ENCODE measurements around the gene GRIN2B.

GRIN2B gene

DNA sequence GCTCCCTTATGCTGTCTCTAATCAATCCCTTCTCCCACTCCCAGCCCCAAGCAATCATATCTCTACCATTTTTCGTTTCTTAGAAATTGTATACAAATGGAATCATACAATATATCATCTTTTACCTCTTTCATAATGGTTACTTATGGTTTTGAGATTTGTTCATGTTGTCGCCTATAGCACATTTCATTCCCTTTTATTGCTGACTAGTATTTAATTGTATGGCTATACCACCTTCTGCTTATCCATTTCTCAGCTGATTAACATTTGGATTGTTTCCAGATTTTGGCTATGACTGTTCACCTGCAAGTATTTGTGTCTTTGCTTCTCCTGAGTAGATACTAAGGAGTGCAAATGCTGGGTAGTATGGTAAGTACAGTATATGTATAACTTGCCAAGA, 36.7 kb upstream of the GRIN2B start:
- no peak for TF ChIP-seq EZH2phosphoT487 (IDR thresholded peaks at IDR 0.05; ENCODE audit: low read length)
- no peak for TF ChIP-seq CTCF (IDR thresholded peaks at IDR 0.05; ENCODE audit: low read length)
- no peak for TF ChIP-seq EZH2 (optimal IDR thresholded peaks at IDR 0.05; ENCODE audit: low read depth, low read length)
- no peaks in the 10 kb centered on the region for H3K4me1 ChIP-seq (ENCODE audit: low read length)
- H3K9ac ChIP-seq (ENCODE audit: low read length): no peak overlapping the region
- no peaks in the 10 kb centered on the region for H3K79me2 ChIP-seq (ENCODE audit: low read length)
- H3K9me2 ChIP-seq (replicated peaks; ENCODE audit: insufficient read depth, low read length): no peaks in the 10 kb centered on the region
- H4K20me1 ChIP-seq (ENCODE audit: insufficient read depth, low read length): no peaks in the 10 kb centered on the region
- H3K9me3 ChIP-seq (replicated peaks; ENCODE audit: insufficient read depth, low read length): no peaks in the 10 kb centered on the region
- no peak overlapping the region for H3K4me2 ChIP-seq (ENCODE audit: low read depth, low read length)
- no peaks in the 10 kb centered on the region for H3F3A ChIP-seq (ENCODE audit: insufficient read depth, low read length)
- no peak overlapping the region for H3K27ac ChIP-seq (ENCODE audit: low read length)
- no peak overlapping the region for H3K4me3 ChIP-seq (ENCODE audit: low read length)
- DNase-seq: no peak
- no peaks in the 10 kb centered on the region for H3K27me3 ChIP-seq (replicated peaks; ENCODE audit: insufficient read depth, low read length)
- H3K36me3 ChIP-seq (replicated peaks; ENCODE audit: insufficient read depth, low read length): no peaks in the 10 kb centered on the region
- no peak overlapping the region for H2AFZ ChIP-seq (ENCODE audit: low read length)

- no peak for DNase-seq
- Histone ChIP-seq H4K20me1 (ENCODE audit: insufficient read depth, low read length) (no peaks in the 10 kb centered on the region; the same call in 1 of the 2 replicates), H3K9ac (ENCODE audit: low read length) (no peak overlapping the region), H3F3A (ENCODE audit: insufficient read depth, low read length) (no peaks in the 10 kb centered on the region), H3K9me3 (replicated peaks; ENCODE audit: insufficient read depth, low read length) (no peaks in the 10 kb centered on the region), H3K4me2 (ENCODE audit: low read depth, low read length) (no peak overlapping the region), H3K9me2 (replicated peaks; ENCODE audit: insufficient read depth, low read length) (no peaks in the 10 kb centered on the region), H3K27ac (ENCODE audit: low read length) (no peak overlapping the region), H3K79me2 (ENCODE audit: low read length) (no peaks in the 10 kb centered on the region), H3K36me3 (replicated peaks; ENCODE audit: insufficient read depth, low read length) (no peaks in the 10 kb centered on the region), H3K4me3 (ENCODE audit: low read length) (no peak overlapping the region), H2AFZ (ENCODE audit: low read length) (no peak overlapping the region), H3K27me3 (replicated peaks; ENCODE audit: insufficient read depth, low read length) (no peaks in the 10 kb centered on the region), H3K4me1 (ENCODE audit: low read length) (no peaks in the 10 kb centered on the region)
- TF ChIP-seq EZH2 (optimal IDR thresholded peaks at IDR 0.05; ENCODE audit: low read depth, low read length) (no peak), EZH2phosphoT487 (IDR thresholded peaks at IDR 0.05; ENCODE audit: low read length) (no peak), CTCF (IDR thresholded peaks at IDR 0.05; ENCODE audit: low read length) (no peak)
Measured at GRCh38 chr12:14010989-14011388, 29.6 kb upstream of the GRIN2B start.

GRCh38 chr12:14007639-14008038, 26.2 kb upstream of the GRIN2B start:
- Histone ChIP-seq H3K27me3 (replicated peaks; ENCODE audit: insufficient read depth, low read length) (no peaks in the 10 kb centered on the region), H3K27ac (ENCODE audit: low read length) (no peak overlapping the region), H3K9me2 (replicated peaks; ENCODE audit: insufficient read depth, low read length) (no peaks in the 10 kb centered on the region), H3K4me1 (ENCODE audit: low read length) (no peaks in the 10 kb centered on the region), H3K79me2 (ENCODE audit: low read length) (no peaks in the 10 kb centered on the region), H3K9ac (ENCODE audit: low read length) (no peak overlapping the region), H3K36me3 (replicated peaks; ENCODE audit: insufficient read depth, low read length) (no peaks in the 10 kb centered on the region), H3F3A (ENCODE audit: insufficient read depth, low read length) (no peaks in the 10 kb centered on the region), H4K20me1 (ENCODE audit: insufficient read depth, low read length) (no peaks in the 10 kb centered on the region; the same call in 1 of the 2 replicates), H3K9me3 (replicated peaks; ENCODE audit: insufficient read depth, low read length) (no peaks in the 10 kb centered on the region), H3K4me2 (ENCODE audit: low read depth, low read length) (no peak overlapping the region), H2AFZ (ENCODE audit: low read length) (no peak overlapping the region), H3K4me3 (ENCODE audit: low read length) (no peak overlapping the region)
- no peak for DNase-seq
- no peak for TF ChIP-seq CTCF (IDR thresholded peaks at IDR 0.05; ENCODE audit: low read length)
- TF ChIP-seq EZH2 (optimal IDR thresholded peaks at IDR 0.05; ENCODE audit: low read depth, low read length): no peak
- TF ChIP-seq EZH2phosphoT487 (IDR thresholded peaks at IDR 0.05; ENCODE audit: low read length): no peak
